ENCODE measurements around the gene ATL2. TPM values are rescaled to one million over a fixed set of nuclear protein-coding genes. Genes with fewer than 3 reads are reported as not detected.
"Not testable (repeated sequence)": the region's sequence is repeated elsewhere in the genome, so short reads cannot be mapped to it uniquely, and the experiment has no call there.

ATL2 gene
- polyA plus RNA-seq, 3 donors = 7.8 to 28.3 (median 10.8) TPM

DNA sequence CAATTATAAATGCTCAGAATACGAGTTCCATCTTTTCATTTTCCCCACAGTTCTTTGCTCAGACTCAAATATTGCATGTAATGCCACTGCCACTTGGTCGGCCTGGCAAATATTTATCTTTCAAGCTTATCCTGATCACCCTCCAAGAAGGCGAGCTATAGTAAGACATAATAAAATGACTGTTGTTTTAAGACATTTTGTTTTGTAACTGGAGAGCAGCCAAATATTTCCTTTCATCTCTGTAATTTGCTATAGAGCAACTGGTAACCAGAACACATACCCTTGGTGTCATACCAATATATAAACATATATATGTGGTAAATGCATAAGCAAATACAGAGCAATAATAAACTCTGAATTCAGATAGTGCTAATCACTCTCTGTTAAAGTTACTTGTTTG lies 7.3 kb upstream of the ATL2 start:
- TF ChIP-seq CTCF (IDR thresholded peaks at IDR 0.05) = no peak
- H3K79me2 ChIP-seq (ENCODE audit: insufficient read depth, low read length) = no peaks in the 10 kb centered on the region
- no peak overlapping the region for H2AFZ ChIP-seq (ENCODE audit: insufficient read depth, low read depth, low read length, poor library complexity, severe bottlenecking)
- Mint-ChIP-seq H3K9me3 (peaks cover 0 to 5% (median 3%) of the 10 kb centered on the region in 7 donors), H3K4me1 (peaks cover 32% of the 10 kb centered on the region), H3K36me3 (no peaks in the 10 kb centered on the region), H3K27me3 (ENCODE audit: low read depth in 3 of 3) (peaks cover 0 to 6% (median 1%) of the 10 kb centered on the region in 3 donors), H3K27ac (no peak overlapping the region), H3K4me3 (no peak overlapping the region)
- no peak overlapping the region for H3K27ac ChIP-seq (ENCODE audit: low read depth in 1 of 2, low read length in 2 of 2)
- no peaks in the 10 kb centered on the region for H3K27me3 ChIP-seq (ENCODE audit: control insufficient read depth in 2 of 2, insufficient read depth in 2 of 2, low read length in 2 of 2)
- no peaks in the 10 kb centered on the region for H4K20me1 ChIP-seq (ENCODE audit: insufficient read depth, low read length)
- 100% methylated on average over 1 of the region's 3 CpGs for WGBS (ENCODE audit: insufficient coverage)
- H3K9ac ChIP-seq (ENCODE audit: insufficient read depth, low read length, poor library complexity, severe bottlenecking) = no peak overlapping the region
- no peak overlapping the region for H3K4me3 ChIP-seq (replicated peaks in 1 of 3; ENCODE audit: low read depth in 2 of 3, low read length in 3 of 3)
- H3K36me3 ChIP-seq (replicated peaks in 1 of 2; ENCODE audit: control insufficient read depth in 1 of 2, insufficient read depth in 2 of 2, low read length in 2 of 2) = no peaks in the 10 kb centered on the region
- no peaks in the 10 kb centered on the region for H3K9me3 ChIP-seq (replicated peaks in 1 of 2; ENCODE audit: control insufficient read depth in 1 of 2, insufficient read depth in 1 of 2, low read length in 2 of 2)
- no peak overlapping the region for H3K4me2 ChIP-seq (replicated peaks; ENCODE audit: extremely low read depth, low read length, poor library complexity, severe bottlenecking)
- no peak for DNase-seq
- intact Hi-C loops (cut with micrococcal nuclease) = no loop called here
- H3K4me1 ChIP-seq (ENCODE audit: control insufficient read depth in 1 of 2, insufficient read depth in 2 of 2, low read length in 2 of 2) = peaks cover 39% of the 10 kb centered on the region in 2 donors

DNA sequence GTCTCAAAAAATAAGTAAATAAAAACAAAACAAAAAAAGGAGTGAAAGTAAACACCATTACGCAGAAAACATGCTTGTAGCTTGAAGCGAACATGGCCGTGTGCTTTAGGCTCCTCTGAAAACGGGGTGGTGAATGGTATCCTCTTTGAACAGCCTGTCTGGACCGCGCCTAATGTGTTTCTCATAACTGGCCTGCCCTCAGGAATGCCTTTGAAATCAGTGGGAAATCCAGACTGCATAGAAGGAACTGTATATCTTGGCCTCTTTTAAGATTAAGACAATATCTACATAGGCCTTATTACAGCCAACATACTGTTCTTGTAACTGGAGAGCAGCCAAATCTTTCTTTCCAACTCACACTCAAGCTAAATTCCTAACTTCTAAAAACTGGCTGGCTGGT lies 6.7 kb upstream of the ATL2 start:
- H3K79me2 ChIP-seq (ENCODE audit: insufficient read depth, low read length); H3K4me3 ChIP-seq (replicated peaks in 1 of 3; ENCODE audit: low read depth in 2 of 3, low read length in 3 of 3); H3K4me3 Mint-ChIP-seq; H3K36me3 ChIP-seq (replicated peaks in 1 of 2; ENCODE audit: control insufficient read depth in 1 of 2, insufficient read depth in 2 of 2, low read length in 2 of 2); DNase-seq; intact Hi-C loops (cut with micrococcal nuclease); H3K27ac Mint-ChIP-seq; H3K27ac ChIP-seq (ENCODE audit: low read depth in 1 of 2, low read length in 2 of 2); H3K27me3 Mint-ChIP-seq (ENCODE audit: low read depth in 3 of 3); H3K9ac ChIP-seq (ENCODE audit: insufficient read depth, low read length, poor library complexity, severe bottlenecking); H3K9me3 ChIP-seq (replicated peaks in 1 of 2; ENCODE audit: control insufficient read depth in 1 of 2, insufficient read depth in 1 of 2, low read length in 2 of 2); H3K4me2 ChIP-seq (replicated peaks; ENCODE audit: extremely low read depth, low read length, poor library complexity, severe bottlenecking); H3K36me3 Mint-ChIP-seq; H4K20me1 ChIP-seq (ENCODE audit: insufficient read depth, low read length); H2AFZ ChIP-seq (ENCODE audit: insufficient read depth, low read depth, low read length, poor library complexity, severe bottlenecking); H3K27me3 ChIP-seq (ENCODE audit: control insufficient read depth in 2 of 2, insufficient read depth in 2 of 2, low read length in 2 of 2); H3K9me3 Mint-ChIP-seq: not testable (repeated sequence)
- H3K4me1 ChIP-seq (ENCODE audit: control insufficient read depth in 1 of 2, insufficient read depth in 2 of 2, low read length in 2 of 2) = peaks cover 35 to 36% of the 10 kb centered on the region in 2 donors
- H3K4me1 Mint-ChIP-seq = peaks cover 29% of the 10 kb centered on the region
- WGBS (ENCODE audit: insufficient coverage) = 98% methylated on average over 6 of the region's 6 CpGs
